Thyroid gland (tissue), 4 donors: Measurements from ENCODE around the gene CIRBP. TPM values are rescaled to one million over a fixed set of nuclear protein-coding genes. Genes with fewer than 3 reads are reported as not detected.
"Not testable (repeated sequence)": the region's sequence is repeated elsewhere in the genome, so short reads cannot be mapped to it uniquely, and the experiment has no call there.

Experiments used
- DNase-seq, 2 donors: peaks; one replicate each; pipeline ENCODE4 v3.0.0-alpha.2; 2019
- H3K27ac ChIP-seq, 3 donors: fragments of 200-600 bp; sonication (generic); 1 replicate in 2 of 3; 2 replicates in 1 of 3; pipeline ENCODE4 v1.5.1; 2016 to 2019; ENCODE audit warnings: mild to moderate bottlenecking in 1 of 3, moderate library complexity in 1 of 3
- H3K27me3 ChIP-seq: fragments of 200-600 bp; sonication (generic); one replicate; pipeline ENCODE4 v1.5.1; 2019
- H3K36me3 ChIP-seq, 2 donors: fragments of 200-600 bp; sonication (generic); one replicate each; pipeline ENCODE4 v1.5.1; 2016 to 2019
- H3K4me1 ChIP-seq, 2 donors: fragments of 200-600 bp; sonication (generic); one replicate each; pipeline ENCODE4 v1.5.1; 2017 to 2019
- H3K4me3 ChIP-seq, 3 donors: fragments of 200-600 bp; sonication (generic); replicated peaks in 1 of 3; 1 replicate in 2 of 3; 2 replicates in 1 of 3; pipeline ENCODE4 v1.5.1; 2016; ENCODE audit warnings: mild to moderate bottlenecking in 1 of 3
- H3K9me3 ChIP-seq: fragments of 200-600 bp; sonication (generic); one replicate; pipeline ENCODE4 v1.5.1; 2017
- CTCF ChIP-seq, 6 experiments: fragments of 200-600 bp in 3 of 6; fragments of 450-650 bp in 3 of 6; sonication (generic) in 3 of 6; IDR thresholded peaks; one replicate each; pipeline ENCODE4 v1.5.1; 2016 to 2019; ENCODE audit warnings: antibody characterized with exemption in 6 of 6, mild to moderate bottlenecking in 2 of 6, inconsistent platforms in 1 of 6, moderate library complexity in 1 of 6
- POLR2A ChIP-seq, 2 donors: fragments of 450-650 bp; IDR thresholded peaks; one replicate each; pipeline ENCODE4 v1.6.1; 2017; ENCODE audit warnings: antibody characterized with exemption in 2 of 2, mild to moderate bottlenecking in 2 of 2, moderate library complexity in 1 of 2
- WGBS, 2 donors: methylation state at CpG; one replicate each; pipeline ENCODE4 v1.1.5; 2017; 5-methylcytosine and 5-hydroxymethylcytosine counted together
- intact Hi-C: fragments of 100-400 bp; cut with DNase I; formaldehyde crosslinking; loops from one replicate; pipeline ENCODE4 v1.15.1; 2023
- total RNA-seq, 4 donors: library from RNA; depleted of rRNA; stranded (reverse); fragments of >200 nt; gene quantifications; one replicate each; pipeline ENCODE4 v1.2.3, GENCODE V29; 2016

Gene CIRBP
- total RNA-seq, 4 donors from 2014 or later = 679 to 1,194 (median 893) TPM

- no peak for TF ChIP-seq CTCF (IDR thresholded peaks at IDR 0.05)
- no peak for TF ChIP-seq POLR2A (IDR thresholded peaks at IDR 0.05)
- Histone ChIP-seq H3K4me3 (no peak overlapping the region), H3K36me3 (no peaks in the 10 kb centered on the region), H3K9me3 (no peaks in the 10 kb centered on the region), H3K27ac (no peak overlapping the region), H3K27me3 (peaks cover 20% of the 10 kb centered on the region), H3K4me1 (peaks cover 0 to 21% of the 10 kb centered on the region in 2 donors)
- intact Hi-C loops = no loop called here
- WGBS, 2 donors = 63 to 75% methylated on average over 17 of the region's 17 CpGs
- no peak for DNase-seq
Observed at GRCh38 chr19:1317274-1318003, 48.3 kb downstream of the CIRBP start.

DNA sequence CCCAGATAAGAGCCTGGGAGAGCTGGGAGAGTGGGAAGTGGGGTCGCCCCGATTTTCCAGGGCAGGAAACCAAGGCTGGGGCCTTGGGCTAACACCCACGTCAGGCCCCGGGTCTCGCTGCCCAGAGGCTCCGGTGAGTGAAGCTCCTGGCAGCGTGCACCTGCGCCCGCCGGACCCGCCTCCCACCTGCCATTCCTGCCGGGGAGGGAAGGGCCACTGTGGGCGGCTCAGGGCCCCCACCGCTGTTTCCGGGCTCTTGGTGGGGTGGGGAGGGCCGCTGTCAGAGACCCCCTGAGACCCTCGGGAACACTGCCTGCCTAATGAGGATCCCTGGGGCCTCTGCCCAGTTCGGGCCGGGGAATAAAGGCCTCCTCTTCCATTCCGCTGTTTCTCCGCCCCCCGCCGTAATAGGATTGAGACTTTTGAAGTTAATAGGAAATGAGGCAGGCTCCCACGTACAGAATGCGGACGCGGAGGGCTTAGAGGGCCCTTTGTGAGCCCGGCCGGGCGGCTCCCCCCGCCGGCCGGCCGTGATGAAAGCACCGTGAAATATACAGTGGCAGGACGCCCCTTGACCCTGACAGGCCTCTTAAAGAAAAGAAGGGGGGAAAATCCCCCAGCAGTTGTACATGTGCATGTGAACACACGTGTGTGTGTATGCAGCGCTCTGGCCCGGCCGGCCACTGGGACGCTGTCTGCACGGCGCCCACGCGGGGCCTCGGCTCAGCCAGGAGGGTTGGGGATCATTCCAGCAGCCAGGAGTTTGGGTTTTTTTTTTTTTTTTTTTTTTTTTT is 49.7 kb downstream of the CIRBP start:
- Histone ChIP-seq H3K4me3 (no peak overlapping the region), H3K27me3 (peaks cover 20% of the 10 kb centered on the region), H3K27ac (no peak overlapping the region), H3K9me3 (no peaks in the 10 kb centered on the region), H3K36me3 (no peaks in the 10 kb centered on the region), H3K4me1 (peaks cover 0 to 8% of the 10 kb centered on the region in 2 donors)
- WGBS, 2 donors = 57 to 61% methylated on average over 35 to 42 of the region's 46 CpGs
- DNase-seq = no peak
- TF ChIP-seq CTCF (IDR thresholded peaks at IDR 0.05) (no peak), POLR2A (IDR thresholded peaks at IDR 0.05) (no peak)
- intact Hi-C loops = no loop called here

DNA sequence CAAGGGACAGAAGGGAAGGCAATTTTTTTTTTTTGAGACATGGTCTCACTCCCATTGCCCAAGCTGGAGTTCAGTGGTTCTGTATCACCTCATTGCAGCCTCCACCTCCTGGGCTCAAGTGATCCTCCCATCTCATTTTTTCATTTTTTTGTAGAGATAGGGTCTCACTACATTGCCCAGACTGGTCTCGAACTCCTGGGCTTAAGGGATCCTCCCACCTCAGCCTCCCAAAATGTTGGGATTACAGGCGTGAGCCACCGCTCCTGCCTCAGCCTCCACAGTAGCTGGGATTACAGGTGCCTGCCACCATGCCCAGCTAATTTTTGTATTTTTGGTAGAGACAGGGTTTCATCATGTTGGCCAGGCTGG is 51.1 kb downstream of the CIRBP start:
- H3K4me3 ChIP-seq, H3K27ac ChIP-seq, DNase-seq, H3K36me3 ChIP-seq, H3K9me3 ChIP-seq, intact Hi-C loops: not testable (repeated sequence)
- H3K4me1 ChIP-seq = peaks cover 8 to 18% of the 10 kb centered on the region in 2 donors
- 93 to 98% methylated on average over 3 of the region's 3 CpGs for WGBS, 2 donors
- peaks cover 11% of the 10 kb centered on the region for H3K27me3 ChIP-seq

GRCh38 chr19:1321539-1321938 is 52.4 kb downstream of the CIRBP start:
- TF ChIP-seq CTCF (IDR thresholded peaks at IDR 0.05) (no peak), POLR2A (IDR thresholded peaks at IDR 0.05) (no peak)
- WGBS, 2 donors = 78 to 88% methylated on average over 4 to 9 of the region's 9 CpGs
- peaks cover under 1% of the 10 kb centered on the region for H3K27me3 ChIP-seq

DNA sequence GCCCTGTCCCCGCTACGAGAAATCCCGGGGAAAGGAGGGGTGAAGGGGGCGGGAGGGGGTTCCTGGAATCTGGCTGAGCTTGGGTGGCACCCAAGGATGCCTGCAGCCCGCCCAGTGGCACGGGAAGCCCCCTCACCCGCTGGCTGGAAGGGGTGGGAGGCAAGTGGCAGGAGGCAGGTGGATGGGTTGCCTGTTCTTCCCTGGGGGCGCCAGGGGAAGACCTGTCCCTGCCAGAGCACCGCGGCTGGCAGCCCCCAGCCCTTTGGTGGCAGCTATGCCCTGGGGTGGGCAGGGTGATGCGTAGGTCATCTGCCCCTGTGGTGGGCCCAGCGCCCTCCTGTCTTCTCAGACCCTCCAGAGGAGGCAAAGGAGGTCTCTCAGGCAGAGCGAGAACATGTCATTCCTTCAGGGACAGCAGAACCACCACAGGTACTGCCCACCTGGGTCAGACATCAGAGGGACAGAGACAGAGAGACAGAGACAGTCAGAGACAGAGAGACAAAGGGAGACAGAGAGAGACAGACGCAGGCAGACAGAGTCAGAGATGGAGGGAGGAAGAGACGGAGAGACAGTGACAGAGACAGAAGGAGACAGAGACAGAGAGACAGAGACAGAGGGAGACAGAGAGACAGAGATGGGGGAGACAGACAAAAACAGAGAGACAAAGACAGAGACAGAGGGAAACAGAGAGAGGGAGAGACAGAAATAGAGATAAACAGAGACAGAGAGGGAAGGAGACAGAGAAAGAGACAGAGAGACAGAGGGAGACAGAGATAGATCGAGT is 53.3 kb downstream of the CIRBP start:
- H3K4me3 ChIP-seq = no peak overlapping the region
- peaks cover 11% of the 10 kb centered on the region in 2 donors for H3K4me1 ChIP-seq
- H3K27me3 ChIP-seq = no peaks in the 10 kb centered on the region
- no peaks in the 10 kb centered on the region for H3K36me3 ChIP-seq
- H3K27ac ChIP-seq = no peak overlapping the region
- no peaks in the 10 kb centered on the region for H3K9me3 ChIP-seq
- no peak for DNase-seq
- WGBS, 2 donors = 91 to 96% methylated on average over 14 to 16 of the region's 16 CpGs
- TF ChIP-seq CTCF (IDR thresholded peaks at IDR 0.05) (no peak), POLR2A (IDR thresholded peaks at IDR 0.05) (no peak)
- intact Hi-C loops = no loop called here

More at GRCh38 chr19:1321539-1321938, 52.4 kb downstream of the CIRBP start:
- peaks cover 11% of the 10 kb centered on the region in 2 donors for H3K4me1 ChIP-seq
- intact Hi-C loops = no loop called here
- DNase-seq = no peak
- no peak overlapping the region for H3K27ac ChIP-seq
- H3K9me3 ChIP-seq = no peaks in the 10 kb centered on the region
- H3K36me3 ChIP-seq = no peaks in the 10 kb centered on the region
- H3K4me3 ChIP-seq = no peak overlapping the region
